GM18873 (cell line): Measurements from ENCODE around the gene EHMT1.

Experiments
- ATAC-seq: cut with Tn5 transposase; IDR thresholded peaks from one replicate; pipeline ENCODE4 v1.9.1; 2021; ENCODE audit warnings: mild to moderate bottlenecking, moderate library complexity, moderate number of reproducible peaks; ENCODE audit not compliant: unreplicated experiment, low FRiP score

Gene EHMT1

GRCh38 chr9:137671196-137671538 is 52.4 kb downstream of the EHMT1 start:
- no peak for ATAC-seq

- ATAC-seq: no peak
Measured at GRCh38 chr9:137671721-137672120, 52.9 kb downstream of the EHMT1 start.

- ATAC-seq: peak; percentile 56
Measured at GRCh38 chr9:137672907-137673791, 54.3 kb downstream of the EHMT1 start.

GRCh38 chr9:137673886-137674285 is 55.1 kb downstream of the EHMT1 start:
- ATAC-seq: no peak

- ATAC-seq: no peak
Measured at GRCh38 chr9:137674307-137674975, 55.6 kb downstream of the EHMT1 start.

- ATAC-seq: no peak
Measured at GRCh38 chr9:137674976-137675320, 56.1 kb downstream of the EHMT1 start.

GRCh38 chr9:137676998-137677397 is 58.2 kb downstream of the EHMT1 start:
- ATAC-seq: no peak

- no peak for ATAC-seq
Measured at GRCh38 chr9:137678202-137678601, 59.4 kb downstream of the EHMT1 start.

GRCh38 chr9:137679249-137679648 is 60.4 kb downstream of the EHMT1 start:
- ATAC-seq: no peak

- ATAC-seq: no peak
Measured at GRCh38 chr9:137679695-137680305, 61.0 kb downstream of the EHMT1 start.

GRCh38 chr9:137680444-137681358 is 61.9 kb downstream of the EHMT1 start:
- no peak for ATAC-seq

- no peak for ATAC-seq
Measured at GRCh38 chr9:137682428-137683105, 63.8 kb downstream of the EHMT1 start.

GRCh38 chr9:137683262-137683864 is 64.6 kb downstream of the EHMT1 start:
- no peak for ATAC-seq

- no peak for ATAC-seq
Measured at GRCh38 chr9:137685035-137685740, 66.4 kb downstream of the EHMT1 start.

GRCh38 chr9:137685741-137686420 is 67.1 kb downstream of the EHMT1 start:
- no peak for ATAC-seq

GRCh38 chr9:137688261-137688660 is 69.5 kb downstream of the EHMT1 start:
- ATAC-seq: no peak

- ATAC-seq: no peak
Measured at GRCh38 chr9:137688725-137689124, 69.9 kb downstream of the EHMT1 start.

- ATAC-seq: no peak
Measured at GRCh38 chr9:137689745-137690529, 71.1 kb downstream of the EHMT1 start.
